Skeletal muscle cell (primary cell): ENCODE data around the gene MAPK8IP3.

Source experiments
- DNase-seq: peaks from one replicate; pipeline ENCODE4 v3.0.0-alpha.2; 2010; ENCODE audit warnings: low read depth
- H3K4me3 ChIP-seq: 2 replicates; pipeline ENCODE4 v1.5.1; 2011; ENCODE audit warnings: low read depth, mild to moderate bottlenecking, control low read depth, low read length, moderate library complexity

The MAPK8IP3 gene, protein sequence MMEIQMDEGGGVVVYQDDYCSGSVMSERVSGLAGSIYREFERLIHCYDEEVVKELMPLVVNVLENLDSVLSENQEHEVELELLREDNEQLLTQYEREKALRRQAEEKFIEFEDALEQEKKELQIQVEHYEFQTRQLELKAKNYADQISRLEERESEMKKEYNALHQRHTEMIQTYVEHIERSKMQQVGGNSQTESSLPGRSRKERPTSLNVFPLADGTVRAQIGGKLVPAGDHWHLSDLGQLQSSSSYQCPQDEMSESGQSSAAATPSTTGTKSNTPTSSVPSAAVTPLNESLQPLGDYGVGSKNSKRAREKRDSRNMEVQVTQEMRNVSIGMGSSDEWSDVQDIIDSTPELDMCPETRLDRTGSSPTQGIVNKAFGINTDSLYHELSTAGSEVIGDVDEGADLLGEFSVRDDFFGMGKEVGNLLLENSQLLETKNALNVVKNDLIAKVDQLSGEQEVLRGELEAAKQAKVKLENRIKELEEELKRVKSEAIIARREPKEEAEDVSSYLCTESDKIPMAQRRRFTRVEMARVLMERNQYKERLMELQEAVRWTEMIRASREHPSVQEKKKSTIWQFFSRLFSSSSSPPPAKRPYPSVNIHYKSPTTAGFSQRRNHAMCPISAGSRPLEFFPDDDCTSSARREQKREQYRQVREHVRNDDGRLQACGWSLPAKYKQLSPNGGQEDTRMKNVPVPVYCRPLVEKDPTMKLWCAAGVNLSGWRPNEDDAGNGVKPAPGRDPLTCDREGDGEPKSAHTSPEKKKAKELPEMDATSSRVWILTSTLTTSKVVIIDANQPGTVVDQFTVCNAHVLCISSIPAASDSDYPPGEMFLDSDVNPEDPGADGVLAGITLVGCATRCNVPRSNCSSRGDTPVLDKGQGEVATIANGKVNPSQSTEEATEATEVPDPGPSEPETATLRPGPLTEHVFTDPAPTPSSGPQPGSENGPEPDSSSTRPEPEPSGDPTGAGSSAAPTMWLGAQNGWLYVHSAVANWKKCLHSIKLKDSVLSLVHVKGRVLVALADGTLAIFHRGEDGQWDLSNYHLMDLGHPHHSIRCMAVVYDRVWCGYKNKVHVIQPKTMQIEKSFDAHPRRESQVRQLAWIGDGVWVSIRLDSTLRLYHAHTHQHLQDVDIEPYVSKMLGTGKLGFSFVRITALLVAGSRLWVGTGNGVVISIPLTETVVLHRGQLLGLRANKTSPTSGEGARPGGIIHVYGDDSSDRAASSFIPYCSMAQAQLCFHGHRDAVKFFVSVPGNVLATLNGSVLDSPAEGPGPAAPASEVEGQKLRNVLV (N-terminal part only)

GRCh38 chr16:1705688-1706385, at the start of gene MAPK8IP3:
TSS of gene MAPK8IP3 (plus strand) at chr16:1706195. CDS start at chr16:1706340, 145 bp downstream.
- DNase-seq = peak; percentile 45
- H3K4me3 ChIP-seq = peak within 1 kb of the TSS; percentile 91

- no peak overlapping the region for H3K4me3 ChIP-seq
- no peak for DNase-seq
Measured at GRCh38 chr16:1656808-1657617, 49.0 kb upstream of the MAPK8IP3 start.

GRCh38 chr16:1657841-1658240, 48.2 kb upstream of the MAPK8IP3 start:
- DNase-seq = no peak
- no peak overlapping the region for H3K4me3 ChIP-seq

DNA sequence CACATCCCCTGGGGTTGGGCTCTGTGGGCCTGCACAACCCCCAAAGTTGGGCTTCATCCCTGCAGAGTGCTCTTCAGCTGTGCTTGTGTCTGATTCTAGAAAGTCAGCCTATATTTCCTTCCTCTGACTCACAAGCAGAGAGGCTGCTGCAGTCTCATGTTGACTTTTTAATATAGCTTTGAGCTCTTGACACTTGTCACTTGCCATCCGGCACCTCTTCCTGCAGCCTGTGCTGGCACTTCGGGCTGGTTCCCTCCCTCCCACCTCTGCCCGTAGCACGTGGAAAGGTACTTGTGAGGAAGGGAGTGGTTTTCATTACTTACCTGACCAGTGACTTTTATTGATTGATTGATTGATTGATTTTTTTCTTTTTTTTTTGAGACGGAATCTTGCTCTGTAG, 47.0 kb upstream of the MAPK8IP3 start:
- H3K4me3 ChIP-seq = no peak overlapping the region
- DNase-seq = no peak

DNA sequence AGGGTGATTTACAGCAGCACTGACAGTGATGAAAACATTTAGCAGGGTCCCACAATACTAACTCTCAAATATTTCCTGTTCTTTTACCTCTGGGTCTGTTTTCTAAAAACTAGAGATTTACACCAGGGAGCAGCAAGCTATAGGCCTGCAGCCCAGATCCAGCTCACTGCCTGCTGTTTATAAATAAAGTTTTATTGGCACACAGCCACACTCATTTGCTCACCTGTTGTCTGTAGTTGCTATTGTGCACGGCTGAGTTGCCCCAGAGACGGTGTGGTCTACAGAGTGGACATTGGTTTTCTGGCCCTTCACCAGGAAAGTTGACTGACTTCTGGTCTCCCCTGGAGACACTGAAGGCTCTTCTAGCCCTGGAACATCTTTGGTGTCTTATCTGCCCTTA, 44.2 kb upstream of the MAPK8IP3 start:
- DNase-seq = no peak
- no peak overlapping the region for H3K4me3 ChIP-seq

DNA sequence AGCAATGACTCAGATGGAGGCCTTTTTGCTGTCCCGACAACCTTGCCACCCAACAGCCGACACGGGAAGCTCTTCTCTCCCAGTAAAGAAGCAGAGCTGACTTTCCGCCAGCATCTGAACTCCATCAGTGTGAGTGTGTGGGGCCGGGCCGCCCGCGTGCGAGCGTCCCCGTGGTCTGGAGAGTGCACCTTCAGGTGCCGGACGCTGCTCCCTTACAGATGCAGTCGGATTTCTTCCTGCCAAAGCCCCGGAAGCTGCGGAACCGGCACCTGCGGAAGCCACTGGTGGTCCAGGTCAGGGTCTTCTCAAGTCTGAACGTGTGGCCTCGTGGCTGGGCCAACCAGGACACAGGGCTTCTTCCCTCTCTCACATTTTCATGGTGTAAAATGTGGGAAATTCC, 43.5 kb upstream of the MAPK8IP3 start:
- H3K4me3 ChIP-seq = no peak overlapping the region
- DNase-seq = no peak

DNA sequence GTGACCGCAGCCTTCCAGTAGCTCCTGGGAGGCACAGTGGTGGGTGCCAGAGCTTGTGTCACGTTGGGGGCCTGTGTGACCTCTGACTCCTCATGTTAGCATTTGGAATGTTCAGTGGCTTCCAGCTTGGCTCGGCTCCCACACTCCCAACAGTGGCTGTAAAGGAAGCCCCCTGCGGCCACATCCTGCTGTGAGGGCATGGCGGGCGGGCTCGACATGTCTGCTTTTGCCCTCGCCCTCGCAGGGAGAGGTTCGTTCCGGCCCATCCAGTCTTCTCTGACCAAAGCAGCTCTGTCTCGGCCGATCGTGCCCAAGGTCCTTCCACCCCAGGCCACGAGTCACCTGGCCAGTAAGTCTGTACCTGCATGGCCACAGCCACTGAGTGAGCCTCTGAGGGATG, 40.2 kb upstream of the MAPK8IP3 start:
- no peak for DNase-seq
- H3K4me3 ChIP-seq = no peak overlapping the region

GRCh38 chr16:1666316-1666715, 39.7 kb upstream of the MAPK8IP3 start:
- DNase-seq = no peak
- no peak overlapping the region for H3K4me3 ChIP-seq

DNA sequence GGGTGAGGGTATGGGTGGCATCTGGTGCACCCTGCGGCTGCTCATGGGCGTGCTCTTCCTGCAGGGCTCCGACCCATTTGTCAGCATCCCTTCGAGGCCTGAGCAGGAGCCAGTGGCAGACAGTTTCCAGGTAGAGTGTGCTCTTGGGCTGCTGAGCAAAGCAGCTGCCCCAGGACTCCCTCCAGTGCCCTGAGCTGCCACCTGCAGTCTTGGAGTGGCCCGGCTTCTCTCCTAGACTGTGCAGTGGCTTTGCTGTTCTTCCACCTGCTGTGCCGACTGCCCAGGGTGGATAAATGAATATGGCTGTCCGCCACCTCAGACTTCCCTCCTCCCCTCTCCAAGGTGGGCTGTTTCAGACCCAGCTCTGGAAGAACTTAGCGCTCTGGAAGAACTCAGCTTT, 38.7 kb upstream of the MAPK8IP3 start:
- no peak overlapping the region for H3K4me3 ChIP-seq
- DNase-seq = no peak

DNA sequence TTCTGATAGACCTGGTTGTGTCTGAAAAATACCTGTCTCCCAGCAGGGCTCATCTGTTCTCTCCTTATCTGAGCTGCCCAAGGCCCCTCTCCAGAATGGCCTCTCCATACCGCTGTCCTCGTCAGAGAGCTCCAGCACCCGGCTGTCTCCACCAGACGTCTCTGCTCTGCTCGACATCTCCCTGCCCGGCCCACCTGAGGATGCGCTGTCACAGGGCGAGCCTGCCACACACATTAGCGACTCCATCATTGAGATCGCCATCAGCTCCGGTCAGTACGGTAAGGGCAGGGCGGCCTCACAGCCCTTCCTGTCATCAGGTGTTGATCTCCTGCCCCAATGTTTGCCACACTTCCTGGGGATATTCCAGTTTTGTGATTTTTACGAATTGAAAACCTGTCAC, 38.1 kb upstream of the MAPK8IP3 start:
- no peak for DNase-seq
- no peak overlapping the region for H3K4me3 ChIP-seq

DNA sequence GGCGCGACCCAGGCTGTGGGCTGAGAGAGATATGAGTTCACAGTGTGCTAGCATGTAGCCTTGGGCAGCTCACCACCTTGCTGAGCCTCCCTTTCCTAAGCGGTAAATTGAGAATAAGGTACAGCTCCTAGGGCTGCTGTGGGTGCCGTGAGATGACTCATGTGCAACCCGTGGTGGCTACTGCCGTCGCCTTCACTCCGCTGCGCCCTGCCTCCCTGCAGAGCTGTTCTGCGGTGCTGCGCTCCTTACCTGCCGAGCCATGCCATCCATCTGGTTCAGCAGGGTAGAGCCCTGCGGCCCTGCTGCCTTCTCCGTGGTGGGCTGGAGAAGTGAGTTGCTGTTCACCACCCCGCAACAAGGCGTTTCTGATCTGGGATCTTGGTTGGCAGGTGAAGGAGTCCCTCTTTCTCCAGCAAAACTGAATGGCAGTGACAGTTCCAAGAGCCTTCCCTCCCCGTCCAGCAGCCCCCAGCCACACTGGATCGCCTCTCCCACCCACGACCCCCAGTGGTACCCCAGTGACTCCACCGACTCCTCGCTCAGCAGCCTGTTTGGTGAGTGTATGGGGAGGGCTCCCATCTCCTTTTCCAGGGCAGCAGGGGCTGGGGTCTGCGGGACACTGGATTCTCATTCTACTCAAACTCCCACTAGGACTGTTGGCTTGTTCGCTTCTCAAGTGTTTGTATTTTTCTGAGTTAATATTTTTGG, 37.2 kb upstream of the MAPK8IP3 start:
- DNase-seq = no peak
- H3K4me3 ChIP-seq = no peak overlapping the region

DNA sequence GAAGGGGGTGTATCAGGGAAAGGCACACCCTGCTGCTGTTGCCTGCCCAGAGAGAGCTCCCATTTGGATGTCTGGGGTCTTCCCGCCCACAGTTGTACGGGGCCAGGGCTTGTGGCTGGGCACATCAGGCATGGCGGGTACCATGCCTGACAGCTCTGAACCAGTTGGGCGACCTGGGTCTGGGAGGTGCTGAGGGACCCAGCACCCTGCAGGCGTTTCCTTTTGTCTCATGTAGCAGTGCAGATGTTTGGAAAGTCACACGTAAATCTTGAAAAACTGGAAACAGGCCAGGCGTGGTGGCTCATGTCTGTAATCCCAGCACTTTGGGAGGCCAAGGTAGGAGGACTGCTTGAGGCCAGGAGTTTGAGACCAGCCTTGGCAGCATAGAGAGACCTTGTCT, 36.3 kb upstream of the MAPK8IP3 start:
- no peak for DNase-seq
- H3K4me3 ChIP-seq = no peak overlapping the region

GRCh38 chr16:1670371-1670770, 35.6 kb upstream of the MAPK8IP3 start:
- DNase-seq = no peak
- H3K4me3 ChIP-seq = no peak overlapping the region

- DNase-seq = no peak
Measured at GRCh38 chr16:1670866-1671265, 35.1 kb upstream of the MAPK8IP3 start.

DNA sequence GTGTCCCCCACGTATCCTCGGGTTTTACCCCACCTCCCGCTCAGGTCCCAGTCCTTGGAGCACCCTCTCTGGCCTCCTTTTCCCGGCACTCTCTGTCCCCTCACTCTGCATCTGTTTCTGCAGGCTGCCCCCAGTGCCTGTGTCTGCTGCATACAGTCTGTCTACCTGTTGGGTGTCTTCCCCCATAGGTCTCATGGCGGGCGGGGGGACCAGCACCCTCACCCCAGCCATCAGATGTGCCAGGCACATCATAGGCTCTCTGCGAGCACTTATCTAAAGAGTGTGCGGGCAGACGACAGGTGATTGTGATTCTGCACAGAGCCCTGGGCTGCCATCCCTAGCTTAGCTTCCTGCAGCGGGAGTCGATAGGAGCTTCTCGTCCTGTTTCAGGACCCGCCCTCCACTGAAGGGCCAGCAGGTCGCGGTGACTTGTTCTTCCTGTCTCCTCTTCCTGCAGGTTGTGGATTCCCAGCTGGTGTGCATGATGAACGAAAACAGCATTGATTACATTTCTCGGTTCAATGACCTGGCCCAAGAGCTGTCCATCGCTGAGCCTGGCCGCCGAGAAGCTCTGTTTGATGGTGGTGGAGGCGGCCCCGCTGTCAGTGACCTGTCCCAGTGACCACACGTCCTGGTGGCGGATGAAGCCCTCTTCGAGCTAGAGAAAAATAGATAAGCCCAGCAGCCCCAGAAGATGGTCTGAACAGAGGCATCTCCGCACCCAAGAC, 32.4 kb upstream of the MAPK8IP3 start:
- H3K4me3 ChIP-seq = no peak overlapping the region
- no peak for DNase-seq

More at GRCh38 chr16:1670866-1671265, 35.1 kb upstream of the MAPK8IP3 start:
- no peak overlapping the region for H3K4me3 ChIP-seq

DNA sequence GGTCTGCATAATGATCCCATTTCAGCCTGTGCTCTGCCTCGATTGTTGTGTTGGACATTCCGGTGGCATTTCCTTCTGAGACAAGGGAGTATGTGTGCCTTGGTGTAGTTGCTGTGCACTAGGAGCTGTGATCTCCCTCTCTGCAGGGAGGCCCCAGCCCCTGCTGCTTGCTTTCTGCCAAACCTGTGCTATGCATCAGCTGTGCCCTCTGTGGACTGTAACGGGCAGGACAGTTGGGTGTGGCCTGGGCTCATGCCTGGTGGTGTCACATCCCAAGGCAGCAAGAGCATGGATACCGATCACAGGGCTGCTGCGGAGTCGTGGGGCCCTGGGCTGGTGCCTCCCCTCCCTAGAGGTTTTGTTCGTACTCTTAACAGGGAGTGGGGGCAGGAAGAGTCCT, 31.7 kb upstream of the MAPK8IP3 start:
- no peak for DNase-seq
- no peak overlapping the region for H3K4me3 ChIP-seq
